Mesenchymal stem cell (in vitro differentiated cells and primary cell): ENCODE data around the gene PKDCC.

Experiments
- DNase-seq: peaks from one replicate; pipeline ENCODE4 v3.0.0-alpha.2; 2013
- H2AFZ ChIP-seq: one replicate; pipeline ENCODE4 v1.6.1; 2013; ENCODE audit warnings: low read depth, mild to moderate bottlenecking, control low read depth, inconsistent platforms, low read length, moderate library complexity
- H2AK5ac ChIP-seq: 2 replicates; pipeline ENCODE4 v1.6.1; 2013; ENCODE audit warnings: low read length, moderate library complexity, mild to moderate bottlenecking, inconsistent platforms; ENCODE audit not compliant: severe bottlenecking
- H2BK120ac ChIP-seq: one replicate; pipeline ENCODE4 v1.6.1; 2013; ENCODE audit warnings: low read depth, mild to moderate bottlenecking, inconsistent platforms, low read length, moderate library complexity
- H2BK12ac ChIP-seq, 2 experiments: one replicate each; pipeline ENCODE4 v1.6.1; 2013; ENCODE audit warnings: inconsistent platforms in 2 of 2, low read length in 2 of 2, mild to moderate bottlenecking in 2 of 2, moderate library complexity in 2 of 2, control low read depth in 1 of 2
- H2BK15ac ChIP-seq: one replicate; pipeline ENCODE4 v1.6.1; 2013; ENCODE audit warnings: mild to moderate bottlenecking, low read depth, inconsistent platforms; ENCODE audit not compliant: poor library complexity, severe bottlenecking
- H2BK5ac ChIP-seq: 2 replicates; pipeline ENCODE4 v1.6.1; 2013; ENCODE audit warnings: low read depth, mild to moderate bottlenecking, low read length, control low read depth, inconsistent platforms; ENCODE audit not compliant: poor library complexity, severe bottlenecking
- H3K14ac ChIP-seq, 2 experiments: one replicate each; pipeline ENCODE4 v1.6.1; 2013; ENCODE audit warnings: inconsistent platforms in 2 of 2, low read length in 2 of 2, control low read depth in 1 of 2, mild to moderate bottlenecking in 1 of 2, moderate library complexity in 1 of 2
- H3K18ac ChIP-seq, 2 experiments: one replicate each; pipeline ENCODE4 v1.6.1; 2013; ENCODE audit warnings: inconsistent platforms in 2 of 2, low read length in 2 of 2, control low read depth in 1 of 2, low read depth in 1 of 2, mild to moderate bottlenecking in 1 of 2
- H3K23ac ChIP-seq, 2 experiments: one replicate each; pipeline ENCODE4 v1.6.1; 2013; ENCODE audit warnings: inconsistent platforms in 2 of 2, low read length in 2 of 2, mild to moderate bottlenecking in 2 of 2, moderate library complexity in 2 of 2, control low read depth in 1 of 2
- H3K27ac ChIP-seq: 2 replicates; pipeline ENCODE4 v1.5.1; 2013; ENCODE audit warnings: mild to moderate bottlenecking, moderate library complexity, low read length, control low read depth, inconsistent platforms; ENCODE audit not compliant: poor library complexity, severe bottlenecking
- H3K27me3 ChIP-seq, 2 experiments: 2 replicates each; pipeline versions ENCODE4 v1.6.1 to v1.7.0; 2013; ENCODE audit warnings: low read length in 2 of 2, mild to moderate bottlenecking in 2 of 2, moderate library complexity in 2 of 2, control low read depth in 1 of 2, inconsistent platforms in 1 of 2; ENCODE audit not compliant: control insufficient read depth in 1 of 2, insufficient read depth in 1 of 2
- H3K36me3 ChIP-seq, 2 experiments: 2 replicates each; pipeline versions ENCODE4 v1.6.1 to v1.7.0; 2013; ENCODE audit warnings: low read length in 2 of 2, control low read depth in 1 of 2, inconsistent platforms in 1 of 2, low read depth in 1 of 2, mild to moderate bottlenecking in 1 of 2; ENCODE audit not compliant: insufficient read depth in 2 of 2, control insufficient read depth in 1 of 2
- H3K4ac ChIP-seq, 2 experiments: one replicate each; pipeline ENCODE4 v1.6.1; 2013; ENCODE audit warnings: inconsistent platforms in 2 of 2, low read length in 2 of 2, mild to moderate bottlenecking in 2 of 2, moderate library complexity in 2 of 2, control low read depth in 1 of 2, low read depth in 1 of 2
- H3K4me1 ChIP-seq: 2 replicates; pipeline ENCODE4 v1.6.1; 2013; ENCODE audit warnings: low read depth, low read length, control low read depth; ENCODE audit not compliant: control insufficient read depth, insufficient read depth
- H3K4me2 ChIP-seq: 2 replicates; pipeline ENCODE4 v1.6.1; 2013; ENCODE audit warnings: low read length, mild to moderate bottlenecking, inconsistent platforms; ENCODE audit not compliant: poor library complexity, severe bottlenecking
- H3K4me3 ChIP-seq, 2 experiments: 2 replicates each; pipeline versions ENCODE4 v1.5.1 to v1.7.0; 2013; ENCODE audit warnings: low read length in 2 of 2, mild to moderate bottlenecking in 2 of 2, control low read depth in 1 of 2, low read depth in 1 of 2; ENCODE audit not compliant: insufficient read depth in 1 of 2
- H3K79me1 ChIP-seq: replicated peaks from 2 replicates; pipeline ENCODE4 v1.6.1; 2013; ENCODE audit warnings: mild to moderate bottlenecking, control low read depth, low read length, inconsistent platforms; ENCODE audit not compliant: poor library complexity, severe bottlenecking
- H3K9ac ChIP-seq: 2 replicates; pipeline ENCODE4 v1.7.0; 2013; ENCODE audit warnings: mild to moderate bottlenecking, low read length, moderate library complexity
- H3K9me3 ChIP-seq: 2 replicates; pipeline ENCODE4 v1.7.0; 2013; ENCODE audit warnings: mild to moderate bottlenecking, low read length; ENCODE audit not compliant: control insufficient read depth
- H4K8ac ChIP-seq: one replicate; pipeline ENCODE4 v1.6.1; 2013; ENCODE audit warnings: inconsistent platforms, mild to moderate bottlenecking, low read length, moderate library complexity
- H4K91ac ChIP-seq: one replicate; pipeline ENCODE4 v1.6.1; 2013; ENCODE audit warnings: mild to moderate bottlenecking, low read length, inconsistent platforms
- WGBS: methylation state at CpG from one replicate; pipeline ENCODE4 v1.1.7; 2013; ENCODE audit warnings: mixed read lengths; 5-methylcytosine and 5-hydroxymethylcytosine counted together

Gene PKDCC

GRCh38 chr2:42044939-42045338 is 2.9 kb upstream of the PKDCC start:
- H3K9me3 ChIP-seq: no peaks in the 10 kb centered on the region

GRCh38 chr2:42045352-42045751 is 2.5 kb upstream of the PKDCC start:
- no peaks in the 10 kb centered on the region for H3K9me3 ChIP-seq
- peaks cover 3 to 24% of the 10 kb centered on the region in 2 experiments for H3K27me3 ChIP-seq
- H3K4me1 ChIP-seq: peaks cover 23% of the 10 kb centered on the region
- H3K23ac ChIP-seq: no peak overlapping the region
- H3K79me1 ChIP-seq: peaks cover 11% of the 10 kb centered on the region
- no peak overlapping the region for H2AFZ ChIP-seq
- WGBS: 70% methylated on average over 3 of the region's 3 CpGs
- no peak overlapping the region for H4K91ac ChIP-seq
- no peak overlapping the region for H2BK5ac ChIP-seq
- no peak overlapping the region for H4K8ac ChIP-seq
- H2BK15ac ChIP-seq: no peak overlapping the region
- no peaks in the 10 kb centered on the region for H3K36me3 ChIP-seq
- H3K4me2 ChIP-seq: no peak overlapping the region
- H3K27ac ChIP-seq: no peak overlapping the region
- H3K14ac ChIP-seq: no peak overlapping the region
- H2BK120ac ChIP-seq: no peak overlapping the region
- no peak overlapping the region for H2AK5ac ChIP-seq
- no peak overlapping the region for H3K9ac ChIP-seq
- no peak overlapping the region for H3K4ac ChIP-seq
- H2BK12ac ChIP-seq: no peak overlapping the region
- no peak overlapping the region for H3K18ac ChIP-seq
- no peak overlapping the region for H3K4me3 ChIP-seq
- no peak for DNase-seq

More at GRCh38 chr2:42044939-42045338, 2.9 kb upstream of the PKDCC start:
- H3K14ac ChIP-seq: no peak overlapping the region
- no peak overlapping the region for H3K4ac ChIP-seq
- H3K18ac ChIP-seq: no peak overlapping the region
- 86% methylated on average over 1 of the region's 1 CpG for WGBS
- DNase-seq: no peak
- peak overlapping the region in 1 of 2 experiments; percentile 65 for H2BK12ac ChIP-seq
- H3K4me3 ChIP-seq: no peak overlapping the region
- no peak overlapping the region for H2AK5ac ChIP-seq
- no peaks in the 10 kb centered on the region for H3K36me3 ChIP-seq
- no peak overlapping the region for H3K27ac ChIP-seq
- no peak overlapping the region for H2AFZ ChIP-seq
- peaks cover 20% of the 10 kb centered on the region for H3K4me1 ChIP-seq
- H4K91ac ChIP-seq: peak overlapping the region; percentile 14
- H3K27me3 ChIP-seq: peaks cover 3 to 28% of the 10 kb centered on the region in 2 experiments
- no peak overlapping the region for H4K8ac ChIP-seq
- no peak overlapping the region for H2BK5ac ChIP-seq
- no peak overlapping the region for H2BK15ac ChIP-seq
- peaks cover 11% of the 10 kb centered on the region for H3K79me1 ChIP-seq
- H3K4me2 ChIP-seq: no peak overlapping the region
- H2BK120ac ChIP-seq: no peak overlapping the region
- H3K23ac ChIP-seq: no peak overlapping the region
- H3K9ac ChIP-seq: no peak overlapping the region

DNA sequence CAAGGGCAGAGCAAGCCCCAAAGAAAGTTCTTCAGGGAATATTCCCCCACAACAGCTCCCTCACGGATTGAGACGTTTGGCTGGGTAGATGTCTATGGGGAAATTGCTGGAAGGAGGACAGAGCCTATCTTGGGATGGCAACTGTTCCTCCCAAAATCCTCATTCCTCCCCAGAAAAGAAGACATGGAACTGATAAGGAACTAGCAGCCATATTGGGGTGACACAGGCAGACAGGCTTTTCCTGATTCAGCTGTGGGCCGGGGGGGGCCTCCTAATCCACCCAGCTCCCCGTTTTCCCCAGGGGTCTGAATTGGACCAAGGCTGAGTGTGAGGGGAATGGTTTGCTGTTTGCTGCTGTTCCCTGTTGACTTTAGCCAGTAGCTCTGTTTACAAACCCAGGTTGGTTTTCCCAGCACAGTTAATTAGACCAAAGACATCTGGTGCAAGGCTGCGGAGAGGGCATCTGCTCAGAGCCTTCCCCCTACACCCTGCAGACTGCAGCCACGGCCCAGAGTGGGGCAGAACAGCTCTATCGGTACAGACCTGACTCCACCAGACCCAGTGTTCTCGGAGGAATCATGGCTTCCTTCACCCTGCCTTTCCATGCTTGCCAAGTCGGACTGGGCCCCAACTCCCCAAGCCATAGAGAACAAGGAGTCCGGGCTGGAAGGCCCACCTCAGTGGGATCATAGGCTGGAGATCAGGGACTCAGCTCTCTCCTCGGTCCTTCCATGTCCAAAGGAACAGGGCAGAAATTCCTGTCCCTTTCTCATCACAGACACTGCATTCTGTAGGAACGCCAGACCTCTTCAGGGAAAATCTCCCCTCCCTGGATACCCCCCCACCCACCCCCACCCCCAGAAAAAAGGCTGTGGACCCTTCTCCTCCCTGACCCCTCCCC is 1.7 kb upstream of the PKDCC start:
- no peak overlapping the region for H3K14ac ChIP-seq
- no peak overlapping the region for H3K4me3 ChIP-seq
- H2BK120ac ChIP-seq: peak overlapping the region; percentile 59
- H3K27me3 ChIP-seq: peaks cover 3 to 22% of the 10 kb centered on the region in 2 experiments
- H3K9me3 ChIP-seq: no peaks in the 10 kb centered on the region
- peaks cover 28% of the 10 kb centered on the region for H3K4me1 ChIP-seq
- H2BK15ac ChIP-seq: peak overlapping the region; percentile 37
- no peak overlapping the region for H2BK5ac ChIP-seq
- no peak overlapping the region for H3K27ac ChIP-seq
- no peak overlapping the region for H3K9ac ChIP-seq
- H3K79me1 ChIP-seq: peaks cover 12% of the 10 kb centered on the region
- peak overlapping the region; percentile 81 for H4K8ac ChIP-seq
- 34% methylated on average over 10 of the region's 12 CpGs for WGBS
- peak overlapping the region; percentile 19 to 30 for H3K4ac ChIP-seq
- no peak overlapping the region for H2AFZ ChIP-seq
- no peak overlapping the region for H2AK5ac ChIP-seq
- peak overlapping the region; percentile 44 to 78 for H3K18ac ChIP-seq
- H3K36me3 ChIP-seq: no peaks in the 10 kb centered on the region
- peak overlapping the region; percentile 14 to 32 for H2BK12ac ChIP-seq
- H4K91ac ChIP-seq: peak overlapping the region; percentile 72
- H3K4me2 ChIP-seq: no peak overlapping the region
- peak; percentile 66 for DNase-seq
- no peak overlapping the region for H3K23ac ChIP-seq

GRCh38 chr2:42046819-42047487 is 868 bp upstream of the PKDCC start:
- H3K9ac ChIP-seq: peak overlapping the region; percentile 71
- peak overlapping the region; percentile 32 for H2AFZ ChIP-seq
- no peaks in the 10 kb centered on the region for H3K9me3 ChIP-seq
- peak overlapping the region in 1 of 2 experiments; percentile 16 for H3K23ac ChIP-seq
- H4K8ac ChIP-seq: peak overlapping the region; percentile 92
- peak overlapping the region; percentile 1 to 85 for H3K4ac ChIP-seq
- H3K79me1 ChIP-seq: peaks cover 20% of the 10 kb centered on the region
- H2BK5ac ChIP-seq: no peak overlapping the region
- H2BK12ac ChIP-seq: peak overlapping the region in 1 of 2 experiments; percentile 71
- H2AK5ac ChIP-seq: no peak overlapping the region
- peak overlapping the region; percentile 88 for H2BK15ac ChIP-seq
- peak overlapping the region; percentile 85 for H3K4me2 ChIP-seq
- peaks cover 36% of the 10 kb centered on the region for H3K4me1 ChIP-seq
- peak overlapping the region; percentile 6 to 74 for H3K18ac ChIP-seq
- DNase-seq: peak; percentile 71
- H4K91ac ChIP-seq: peak overlapping the region; percentile 90
- no peak overlapping the region for H3K27ac ChIP-seq
- H3K27me3 ChIP-seq: peaks cover 3 to 13% of the 10 kb centered on the region in 2 experiments
- H2BK120ac ChIP-seq: peak overlapping the region; percentile 94
- H3K14ac ChIP-seq: peak overlapping the region in 1 of 2 experiments; percentile 90
- H3K36me3 ChIP-seq: peaks cover 0 to 5% of the 10 kb centered on the region in 2 experiments
- WGBS: under 1% methylated on average over 37 of the region's 39 CpGs
- peak overlapping the region; percentile 74 to 77 for H3K4me3 ChIP-seq
